ENCODE measurements around the gene GTPBP3. TPM values are rescaled to one million over a fixed set of nuclear protein-coding genes. Genes with fewer than 3 reads are reported as not detected.

GTPBP3 gene
- total and polyA plus RNA-seq, 2 of the 13 experiments (the other 11 are each of a cell fraction or from before 2014, with no cell fraction given): 17.5 to 30.0 TPM

GRCh38 chr19:17336872-17337674, at the start of gene GTPBP3 (continued):
- no peak for TF ChIP-seq KIAA2018 (CRISPR knock-in tag; IDR thresholded peaks at IDR 0.05; ENCODE audit: borderline replicate concordance)
- no peak for TF ChIP-seq ZC3H4 (CRISPR knock-in tag; IDR thresholded peaks at IDR 0.05; ENCODE audit: borderline replicate concordance)
- no peak; the same call in 1 of the 2 replicates for TF ChIP-seq UBTF (CRISPR knock-in tag; IDR thresholded peaks at IDR 0.05)
- TF ChIP-seq ZBTB21 (CRISPR knock-in tag; IDR thresholded peaks at IDR 0.05): no peak
- no peak for TF ChIP-seq USF2 (IDR thresholded peaks at IDR 0.05; ENCODE audit: low read depth, low read length)
- 0 out of 2 replicates have a peak, but pooled peaks have one; percentile 24 for TF ChIP-seq USF2 (CRISPR knock-in tag; IDR thresholded peaks at IDR 0.05; ENCODE audit: borderline replicate concordance)
- TF ChIP-seq NFAT5 (CRISPR knock-in tag; IDR thresholded peaks at IDR 0.05): 0 out of 2 replicates have a peak, but pooled peaks have one; percentile 46
- peak; percentile 63 for TF ChIP-seq ZFY (CRISPR knock-in tag; IDR thresholded peaks at IDR 0.05)
- no peak for TF ChIP-seq ZNF329 (CRISPR knock-in tag; IDR thresholded peaks at IDR 0.05; ENCODE audit: low read depth)
